Liver (tissue), 3 donors: ENCODE data around the gene NOTO.

Source experiments
- GABPA ChIP-seq, 2 donors: IDR thresholded peaks in 1 of 2; conservative IDR thresholded peaks in 1 of 2; 2 replicates each; pipeline ENCODE4 v1.6.1; 2016; ENCODE audit warnings: antibody characterized with exemption in 2 of 2, mild to moderate bottlenecking in 1 of 2, moderate library complexity in 1 of 2
- RAD21 ChIP-seq, 2 donors: IDR thresholded peaks; 2 replicates each; pipeline ENCODE4 v1.6.1; 2016; ENCODE audit warnings: antibody characterized with exemption in 2 of 2, mild to moderate bottlenecking in 2 of 2
- TAF1 ChIP-seq: conservative IDR thresholded peaks from 2 replicates; pipeline ENCODE4 v1.6.1; 2016; ENCODE audit warnings: antibody characterized with exemption, mild to moderate bottlenecking
- TF ChIP-seq, protein P1 (sequence below): fragments of 150-350 bp; IDR thresholded peaks from 2 replicates; pipeline ENCODE4 v1.5.1; 2017; ENCODE audit warnings: improper control_type of control experiment, low read depth, low read length; ENCODE audit not compliant: missing input control
- TF ChIP-seq, protein P2 (sequence below): IDR thresholded peaks from 2 replicates; pipeline ENCODE4 v1.6.1; 2016; ENCODE audit warnings: antibody characterized with exemption
- TF ChIP-seq, protein P3 (sequence below): IDR thresholded peaks from 2 replicates; pipeline ENCODE4 v1.6.1; 2016; ENCODE audit warnings: antibody characterized with exemption
- TF ChIP-seq, protein P4 (sequence below): IDR thresholded peaks from 2 replicates; pipeline ENCODE4 v1.6.1; 2016; ENCODE audit warnings: antibody characterized with exemption, mild to moderate bottlenecking
- TF ChIP-seq, protein P5 (sequence below): IDR thresholded peaks from 2 replicates; pipeline ENCODE4 v1.6.1; 2016; ENCODE audit warnings: antibody characterized with exemption
- donor health status: healthy.
- donor health status: healthy.

- TF ChIP-seq, protein P1, sequence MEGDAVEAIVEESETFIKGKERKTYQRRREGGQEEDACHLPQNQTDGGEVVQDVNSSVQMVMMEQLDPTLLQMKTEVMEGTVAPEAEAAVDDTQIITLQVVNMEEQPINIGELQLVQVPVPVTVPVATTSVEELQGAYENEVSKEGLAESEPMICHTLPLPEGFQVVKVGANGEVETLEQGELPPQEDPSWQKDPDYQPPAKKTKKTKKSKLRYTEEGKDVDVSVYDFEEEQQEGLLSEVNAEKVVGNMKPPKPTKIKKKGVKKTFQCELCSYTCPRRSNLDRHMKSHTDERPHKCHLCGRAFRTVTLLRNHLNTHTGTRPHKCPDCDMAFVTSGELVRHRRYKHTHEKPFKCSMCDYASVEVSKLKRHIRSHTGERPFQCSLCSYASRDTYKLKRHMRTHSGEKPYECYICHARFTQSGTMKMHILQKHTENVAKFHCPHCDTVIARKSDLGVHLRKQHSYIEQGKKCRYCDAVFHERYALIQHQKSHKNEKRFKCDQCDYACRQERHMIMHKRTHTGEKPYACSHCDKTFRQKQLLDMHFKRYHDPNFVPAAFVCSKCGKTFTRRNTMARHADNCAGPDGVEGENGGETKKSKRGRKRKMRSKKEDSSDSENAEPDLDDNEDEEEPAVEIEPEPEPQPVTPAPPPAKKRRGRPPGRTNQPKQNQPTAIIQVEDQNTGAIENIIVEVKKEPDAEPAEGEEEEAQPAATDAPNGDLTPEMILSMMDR = peak; percentile 66
- TF ChIP-seq, protein P2, sequence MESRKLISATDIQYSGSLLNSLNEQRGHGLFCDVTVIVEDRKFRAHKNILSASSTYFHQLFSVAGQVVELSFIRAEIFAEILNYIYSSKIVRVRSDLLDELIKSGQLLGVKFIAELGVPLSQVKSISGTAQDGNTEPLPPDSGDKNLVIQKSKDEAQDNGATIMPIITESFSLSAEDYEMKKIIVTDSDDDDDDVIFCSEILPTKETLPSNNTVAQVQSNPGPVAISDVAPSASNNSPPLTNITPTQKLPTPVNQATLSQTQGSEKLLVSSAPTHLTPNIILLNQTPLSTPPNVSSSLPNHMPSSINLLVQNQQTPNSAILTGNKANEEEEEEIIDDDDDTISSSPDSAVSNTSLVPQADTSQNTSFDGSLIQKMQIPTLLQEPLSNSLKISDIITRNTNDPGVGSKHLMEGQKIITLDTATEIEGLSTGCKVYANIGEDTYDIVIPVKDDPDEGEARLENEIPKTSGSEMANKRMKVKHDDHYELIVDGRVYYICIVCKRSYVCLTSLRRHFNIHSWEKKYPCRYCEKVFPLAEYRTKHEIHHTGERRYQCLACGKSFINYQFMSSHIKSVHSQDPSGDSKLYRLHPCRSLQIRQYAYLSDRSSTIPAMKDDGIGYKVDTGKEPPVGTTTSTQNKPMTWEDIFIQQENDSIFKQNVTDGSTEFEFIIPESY = no peak
- TF ChIP-seq RAD21 (IDR thresholded peaks at IDR 0.05) (peak; percentile 87 to 89), GABPA (IDR thresholded peaks at IDR 0.05 in 1 of 2, conservative IDR thresholded peaks at IDR 0.05 in 1 of 2) (no peak), TAF1 (no peak)
- TF ChIP-seq, protein P3, sequence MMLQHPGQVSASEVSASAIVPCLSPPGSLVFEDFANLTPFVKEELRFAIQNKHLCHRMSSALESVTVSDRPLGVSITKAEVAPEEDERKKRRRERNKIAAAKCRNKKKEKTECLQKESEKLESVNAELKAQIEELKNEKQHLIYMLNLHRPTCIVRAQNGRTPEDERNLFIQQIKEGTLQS = no peak
- TF ChIP-seq, protein P4, sequence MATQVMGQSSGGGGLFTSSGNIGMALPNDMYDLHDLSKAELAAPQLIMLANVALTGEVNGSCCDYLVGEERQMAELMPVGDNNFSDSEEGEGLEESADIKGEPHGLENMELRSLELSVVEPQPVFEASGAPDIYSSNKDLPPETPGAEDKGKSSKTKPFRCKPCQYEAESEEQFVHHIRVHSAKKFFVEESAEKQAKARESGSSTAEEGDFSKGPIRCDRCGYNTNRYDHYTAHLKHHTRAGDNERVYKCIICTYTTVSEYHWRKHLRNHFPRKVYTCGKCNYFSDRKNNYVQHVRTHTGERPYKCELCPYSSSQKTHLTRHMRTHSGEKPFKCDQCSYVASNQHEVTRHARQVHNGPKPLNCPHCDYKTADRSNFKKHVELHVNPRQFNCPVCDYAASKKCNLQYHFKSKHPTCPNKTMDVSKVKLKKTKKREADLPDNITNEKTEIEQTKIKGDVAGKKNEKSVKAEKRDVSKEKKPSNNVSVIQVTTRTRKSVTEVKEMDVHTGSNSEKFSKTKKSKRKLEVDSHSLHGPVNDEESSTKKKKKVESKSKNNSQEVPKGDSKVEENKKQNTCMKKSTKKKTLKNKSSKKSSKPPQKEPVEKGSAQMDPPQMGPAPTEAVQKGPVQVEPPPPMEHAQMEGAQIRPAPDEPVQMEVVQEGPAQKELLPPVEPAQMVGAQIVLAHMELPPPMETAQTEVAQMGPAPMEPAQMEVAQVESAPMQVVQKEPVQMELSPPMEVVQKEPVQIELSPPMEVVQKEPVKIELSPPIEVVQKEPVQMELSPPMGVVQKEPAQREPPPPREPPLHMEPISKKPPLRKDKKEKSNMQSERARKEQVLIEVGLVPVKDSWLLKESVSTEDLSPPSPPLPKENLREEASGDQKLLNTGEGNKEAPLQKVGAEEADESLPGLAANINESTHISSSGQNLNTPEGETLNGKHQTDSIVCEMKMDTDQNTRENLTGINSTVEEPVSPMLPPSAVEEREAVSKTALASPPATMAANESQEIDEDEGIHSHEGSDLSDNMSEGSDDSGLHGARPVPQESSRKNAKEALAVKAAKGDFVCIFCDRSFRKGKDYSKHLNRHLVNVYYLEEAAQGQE = no peak
- TF ChIP-seq, protein P5, sequence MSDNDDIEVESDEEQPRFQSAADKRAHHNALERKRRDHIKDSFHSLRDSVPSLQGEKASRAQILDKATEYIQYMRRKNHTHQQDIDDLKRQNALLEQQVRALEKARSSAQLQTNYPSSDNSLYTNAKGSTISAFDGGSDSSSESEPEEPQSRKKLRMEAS = no peak
Observed at GRCh38 chr2:73156539-73157124, 45.7 kb upstream of the NOTO start.
